ENCODE results near the gene PTS.

DNA sequence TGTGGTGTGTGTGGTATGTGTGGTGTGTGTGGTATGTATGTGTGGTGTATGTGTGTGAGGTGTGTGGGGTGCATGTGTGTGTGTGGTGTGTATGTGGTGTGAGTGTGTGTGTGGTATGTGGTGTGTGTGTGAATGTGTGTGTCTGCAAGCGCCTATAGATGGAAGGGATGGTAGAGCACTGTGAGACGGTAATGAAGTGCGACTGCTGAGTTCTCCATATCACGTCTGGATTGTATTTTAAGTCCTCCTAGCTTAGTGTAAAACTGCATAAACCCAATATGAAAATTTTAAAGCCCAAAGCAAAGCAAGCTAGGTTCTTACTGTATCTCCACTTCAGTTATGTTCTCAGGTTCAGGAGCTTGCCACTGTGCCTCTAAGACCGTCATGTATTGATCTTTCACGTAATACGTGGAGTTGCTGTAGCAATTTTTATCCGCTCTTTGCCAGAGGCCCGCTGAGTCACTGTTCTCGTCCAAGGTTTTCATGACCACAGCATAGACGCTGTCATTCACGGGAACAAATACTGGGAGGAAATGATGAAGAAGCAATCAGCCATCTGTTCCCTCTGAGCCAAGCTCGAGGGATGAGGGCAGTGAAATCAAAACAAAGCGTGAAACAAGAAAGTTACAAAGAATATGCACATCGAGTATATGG lies 29.0 kb downstream of the PTS start:
- TF ChIP-seq, protein P1, sequence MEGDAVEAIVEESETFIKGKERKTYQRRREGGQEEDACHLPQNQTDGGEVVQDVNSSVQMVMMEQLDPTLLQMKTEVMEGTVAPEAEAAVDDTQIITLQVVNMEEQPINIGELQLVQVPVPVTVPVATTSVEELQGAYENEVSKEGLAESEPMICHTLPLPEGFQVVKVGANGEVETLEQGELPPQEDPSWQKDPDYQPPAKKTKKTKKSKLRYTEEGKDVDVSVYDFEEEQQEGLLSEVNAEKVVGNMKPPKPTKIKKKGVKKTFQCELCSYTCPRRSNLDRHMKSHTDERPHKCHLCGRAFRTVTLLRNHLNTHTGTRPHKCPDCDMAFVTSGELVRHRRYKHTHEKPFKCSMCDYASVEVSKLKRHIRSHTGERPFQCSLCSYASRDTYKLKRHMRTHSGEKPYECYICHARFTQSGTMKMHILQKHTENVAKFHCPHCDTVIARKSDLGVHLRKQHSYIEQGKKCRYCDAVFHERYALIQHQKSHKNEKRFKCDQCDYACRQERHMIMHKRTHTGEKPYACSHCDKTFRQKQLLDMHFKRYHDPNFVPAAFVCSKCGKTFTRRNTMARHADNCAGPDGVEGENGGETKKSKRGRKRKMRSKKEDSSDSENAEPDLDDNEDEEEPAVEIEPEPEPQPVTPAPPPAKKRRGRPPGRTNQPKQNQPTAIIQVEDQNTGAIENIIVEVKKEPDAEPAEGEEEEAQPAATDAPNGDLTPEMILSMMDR (IDR thresholded peaks at IDR 0.05; ENCODE audit: insufficient read depth, low read depth, low read length), result no peak
- no peak for TF ChIP-seq EZH2 (IDR thresholded peaks at IDR 0.05; ENCODE audit: insufficient read depth, low read length)
